ENCODE results near the gene DOCK7. TPM values are rescaled to one million over a fixed set of nuclear protein-coding genes. Genes with fewer than 3 reads are reported as not detected.

DOCK7 gene
- total and polyA plus RNA-seq, 2 of the 13 experiments (the other 11 are each of a cell fraction or from before 2014, with no cell fraction given) = 45.7 to 67.2 TPM

- TF ChIP-seq, protein P1, sequence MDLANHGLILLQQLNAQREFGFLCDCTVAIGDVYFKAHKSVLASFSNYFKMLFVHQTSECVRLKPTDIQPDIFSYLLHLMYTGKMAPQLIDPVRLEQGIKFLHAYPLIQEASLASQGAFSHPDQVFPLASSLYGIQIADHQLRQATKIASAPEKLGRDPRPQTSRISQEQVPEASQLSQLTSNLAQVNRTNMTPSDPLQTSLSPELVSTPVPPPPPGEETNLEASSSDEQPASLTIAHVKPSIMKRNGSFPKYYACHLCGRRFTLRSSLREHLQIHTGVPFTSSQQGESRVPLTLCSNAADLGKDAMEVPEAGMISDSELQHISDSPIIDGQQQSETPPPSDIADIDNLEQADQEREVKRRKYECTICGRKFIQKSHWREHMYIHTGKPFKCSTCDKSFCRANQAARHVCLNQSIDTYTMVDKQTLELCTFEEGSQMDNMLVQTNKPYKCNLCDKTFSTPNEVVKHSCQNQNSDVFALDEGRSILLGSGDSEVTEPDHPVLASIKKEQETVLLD (CRISPR knock-in tag; IDR thresholded peaks at IDR 0.05; ENCODE audit: low read depth) = no peak
- TF ChIP-seq ERF (CRISPR knock-in tag; IDR thresholded peaks at IDR 0.05) (0 out of 2 replicates have a peak, but pooled peaks have one; percentile 3), ZNF784 (CRISPR knock-in tag; IDR thresholded peaks at IDR 0.05; ENCODE audit: borderline replicate concordance) (0 out of 2 replicates have a peak, but pooled peaks have one; percentile 21), ZNF776 (CRISPR knock-in tag; IDR thresholded peaks at IDR 0.05) (no peak), NCOA2 (CRISPR knock-in tag; IDR thresholded peaks at IDR 0.05) (peak; percentile 26; the same call in 1 of the 2 replicates), NRL (CRISPR knock-in tag; IDR thresholded peaks at IDR 0.05; ENCODE audit: borderline replicate concordance) (no peak), POGK (CRISPR knock-in tag; conservative IDR thresholded peaks at IDR 0.05) (no peak), ZNF652 (CRISPR knock-in tag; IDR thresholded peaks at IDR 0.05; ENCODE audit: borderline replicate concordance, low read depth) (peak; percentile 81), XBP1 (CRISPR knock-in tag; IDR thresholded peaks at IDR 0.05) (no peak), ZFP1 (CRISPR knock-in tag; IDR thresholded peaks at IDR 0.05) (no peak), KLF9 (CRISPR knock-in tag; IDR thresholded peaks at IDR 0.05; ENCODE audit: low read depth) (0 out of 2 replicates have a peak, but pooled peaks have one; percentile 45), DPF2 (CRISPR knock-in tag; IDR thresholded peaks at IDR 0.05; ENCODE audit: borderline replicate concordance, low read depth) (no peak), KDM6A (CRISPR knock-in tag; IDR thresholded peaks at IDR 0.05; ENCODE audit: low read depth) (0 out of 2 replicates have a peak, but pooled peaks have one; percentile 12), BRD4 (CRISPR knock-in tag; IDR thresholded peaks at IDR 0.05) (no peak), ZBTB49 (CRISPR knock-in tag; IDR thresholded peaks at IDR 0.05; ENCODE audit: borderline replicate concordance) (no peak), SAFB2 (CRISPR knock-in tag; IDR thresholded peaks at IDR 0.05; ENCODE audit: borderline replicate concordance, low read depth) (no peak), ZNF749 (CRISPR knock-in tag; IDR thresholded peaks at IDR 0.05; ENCODE audit: borderline replicate concordance) (no peak)
- TF ChIP-seq, protein P2, sequence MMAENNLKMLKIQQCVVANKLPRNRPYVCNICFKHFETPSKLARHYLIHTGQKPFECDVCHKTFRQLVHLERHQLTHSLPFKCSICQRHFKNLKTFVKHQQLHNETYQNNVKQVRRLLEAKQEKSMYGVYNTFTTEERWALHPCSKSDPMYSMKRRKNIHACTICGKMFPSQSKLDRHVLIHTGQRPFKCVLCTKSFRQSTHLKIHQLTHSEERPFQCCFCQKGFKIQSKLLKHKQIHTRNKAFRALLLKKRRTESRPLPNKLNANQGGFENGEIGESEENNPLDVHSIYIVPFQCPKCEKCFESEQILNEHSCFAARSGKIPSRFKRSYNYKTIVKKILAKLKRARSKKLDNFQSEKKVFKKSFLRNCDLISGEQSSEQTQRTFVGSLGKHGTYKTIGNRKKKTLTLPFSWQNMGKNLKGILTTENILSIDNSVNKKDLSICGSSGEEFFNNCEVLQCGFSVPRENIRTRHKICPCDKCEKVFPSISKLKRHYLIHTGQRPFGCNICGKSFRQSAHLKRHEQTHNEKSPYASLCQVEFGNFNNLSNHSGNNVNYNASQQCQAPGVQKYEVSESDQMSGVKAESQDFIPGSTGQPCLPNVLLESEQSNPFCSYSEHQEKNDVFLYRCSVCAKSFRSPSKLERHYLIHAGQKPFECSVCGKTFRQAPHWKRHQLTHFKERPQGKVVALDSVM (CRISPR knock-in tag; IDR thresholded peaks at IDR 0.05) = no peak
- TF ChIP-seq, protein P3, sequence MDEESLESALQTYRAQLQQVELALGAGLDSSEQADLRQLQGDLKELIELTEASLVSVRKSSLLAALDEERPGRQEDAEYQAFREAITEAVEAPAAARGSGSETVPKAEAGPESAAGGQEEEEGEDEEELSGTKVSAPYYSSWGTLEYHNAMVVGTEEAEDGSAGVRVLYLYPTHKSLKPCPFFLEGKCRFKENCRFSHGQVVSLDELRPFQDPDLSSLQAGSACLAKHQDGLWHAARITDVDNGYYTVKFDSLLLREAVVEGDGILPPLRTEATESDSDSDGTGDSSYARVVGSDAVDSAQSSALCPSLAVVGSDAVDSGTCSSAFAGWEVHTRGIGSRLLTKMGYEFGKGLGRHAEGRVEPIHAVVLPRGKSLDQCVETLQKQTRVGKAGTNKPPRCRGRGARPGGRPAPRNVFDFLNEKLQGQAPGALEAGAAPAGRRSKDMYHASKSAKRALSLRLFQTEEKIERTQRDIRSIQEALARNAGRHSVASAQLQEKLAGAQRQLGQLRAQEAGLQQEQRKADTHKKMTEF (CRISPR knock-in tag; IDR thresholded peaks at IDR 0.05) = no peak
These were observed 3.1 kb upstream of the DOCK7 start (continued) for GRCh38 chr1:62691062-62691844.

Data from HepG2 (cell line).